ENCODE data around the gene HTRA1. TPM values are rescaled to one million over a fixed set of nuclear protein-coding genes. Genes with fewer than 3 reads are reported as not detected.

The HTRA1 gene
- total and polyA plus RNA-seq, 10 of the 15 experiments (the other 5 are each of a cell fraction or from before 2014, with no cell fraction given): 0.13 TPM; not detected in 9

GRCh38 chr10:122559228-122559627 is 97.9 kb downstream of the HTRA1 start (continued):
- TF ChIP-seq POLR2AphosphoS5 (IDR thresholded peaks at IDR 0.05; ENCODE audit: low read length) (no peak), FOXM1 (IDR thresholded peaks at IDR 0.05; ENCODE audit: low read depth, low read length) (no peak), RFX5 (IDR thresholded peaks at IDR 0.05; ENCODE audit: low read depth, low read length) (no peak), NFYA (IDR thresholded peaks at IDR 0.05; ENCODE audit: borderline replicate concordance, low read depth, low read length) (no peak), TCF12 (IDR thresholded peaks at IDR 0.05; ENCODE audit: low read depth, low read length) (no peak)
- TF ChIP-seq, protein P1, sequence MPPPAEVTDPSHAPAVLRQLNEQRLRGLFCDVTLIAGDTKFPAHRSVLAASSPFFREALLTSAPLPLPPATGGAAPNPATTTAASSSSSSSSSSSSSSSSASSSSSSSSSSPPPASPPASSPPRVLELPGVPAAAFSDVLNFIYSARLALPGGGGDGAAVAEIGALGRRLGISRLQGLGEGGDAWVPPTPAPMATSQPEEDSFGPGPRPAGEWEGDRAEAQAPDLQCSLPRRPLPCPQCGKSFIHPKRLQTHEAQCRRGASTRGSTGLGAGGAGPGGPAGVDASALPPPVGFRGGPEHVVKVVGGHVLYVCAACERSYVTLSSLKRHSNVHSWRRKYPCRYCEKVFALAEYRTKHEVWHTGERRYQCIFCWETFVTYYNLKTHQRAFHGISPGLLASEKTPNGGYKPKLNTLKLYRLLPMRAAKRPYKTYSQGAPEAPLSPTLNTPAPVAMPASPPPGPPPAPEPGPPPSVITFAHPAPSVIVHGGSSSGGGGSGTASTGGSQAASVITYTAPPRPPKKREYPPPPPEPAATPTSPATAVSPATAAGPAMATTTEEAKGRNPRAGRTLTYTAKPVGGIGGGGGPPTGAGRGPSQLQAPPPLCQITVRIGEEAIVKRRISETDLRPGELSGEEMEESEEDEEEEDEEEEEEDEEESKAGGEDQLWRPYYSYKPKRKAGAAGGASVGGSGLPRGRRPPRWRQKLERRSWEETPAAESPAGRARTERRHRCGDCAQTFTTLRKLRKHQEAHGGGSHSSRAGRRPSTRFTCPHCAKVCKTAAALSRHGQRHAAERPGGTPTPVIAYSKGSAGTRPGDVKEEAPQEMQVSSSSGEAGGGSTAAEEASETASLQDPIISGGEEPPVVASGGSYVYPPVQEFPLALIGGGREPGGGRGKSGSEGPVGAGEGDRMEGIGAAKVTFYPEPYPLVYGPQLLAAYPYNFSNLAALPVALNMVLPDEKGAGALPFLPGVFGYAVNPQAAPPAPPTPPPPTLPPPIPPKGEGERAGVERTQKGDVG (CRISPR knock-in tag; IDR thresholded peaks at IDR 0.05): no peak

DNA sequence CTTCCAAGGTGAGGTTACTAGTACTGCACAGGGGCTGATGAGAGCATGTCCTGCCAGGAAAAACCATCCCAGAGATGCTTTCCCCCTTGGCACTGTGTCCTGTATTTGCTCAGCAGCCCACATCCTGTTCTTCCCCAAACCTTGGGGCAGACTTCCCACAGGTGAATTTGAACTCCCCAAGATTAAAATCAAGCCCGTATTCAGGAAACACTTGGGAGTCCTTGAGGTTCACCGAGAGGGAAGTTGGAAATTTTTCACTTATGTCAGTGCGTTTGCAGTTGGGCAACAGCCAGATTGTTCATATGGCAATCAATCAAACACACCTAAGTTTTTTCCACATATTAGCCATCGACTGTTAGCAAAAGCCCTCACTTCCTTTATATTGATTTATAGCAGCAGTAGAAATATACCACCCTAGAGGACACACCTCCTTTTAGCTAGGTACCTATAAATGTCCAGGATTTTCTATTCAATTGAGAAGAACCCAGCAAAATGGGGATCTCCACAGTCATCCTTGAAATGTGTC is 99.0 kb downstream of the HTRA1 start, which contains the start of gene DMBT1:
Gene DMBT1, plus strand, starts transcription at position 476 of the 526 bp plus-strand sequence. Its CDS starts 17 bp downstream, at position 493.
- intact Hi-C loops (cut with micrococcal nuclease; ENCODE audit: unreplicated experiment) (loop anchor here (10.0 kb wide), 1 partner anchor 126 kb away; no protein-coding TSS in a partner anchor), in situ Hi-C loops (cut with MboI) (no loop called here)
- BruUV-seq (replicated peaks): no TSS peak
- ChIA-PET POLR2A (no interaction called here), SMC1A (ENCODE audit: uncharacterized antibody, unreplicated experiment) (no interaction called here), RAD21 (ENCODE audit: unreplicated experiment) (no interaction called here), CTCF (no interaction called here)
- Histone ChIP-seq H3K9me3 (replicated peaks; ENCODE audit: control insufficient read depth, insufficient read depth, low read length) (no peaks in the 10 kb centered on the region), H3K27ac (ENCODE audit: control insufficient read depth, insufficient read depth) (no peak within 1 kb of the TSS), H4K20me1 (ENCODE audit: control insufficient read depth, insufficient read depth) (no peaks in the 10 kb centered on the region; the same call in 1 of the 2 replicates), H3K9ac (ENCODE audit: control insufficient read depth, insufficient read depth, low read length) (no peak within 1 kb of the TSS), H3K4me2 (ENCODE audit: control insufficient read depth, insufficient read depth) (no peak within 1 kb of the TSS), H2AFZ (ENCODE audit: control insufficient read depth, low read depth, low read length) (no peak within 1 kb of the TSS), H3K27me3 (replicated peaks in 1 of 2; ENCODE audit: control insufficient read depth in 2 of 2, insufficient read depth in 2 of 2, low read length in 1 of 2) (peaks cover 0 to 2% of the 10 kb centered on the region in 2 experiments; a peak in 3 of 4 replicates), H3K4me3 (no peak within 1 kb of the TSS), H3K36me3 (ENCODE audit: control insufficient read depth in 2 of 2, insufficient read depth in 2 of 2, low read length in 1 of 2) (no peaks in the 10 kb centered on the region), H3K79me2 (ENCODE audit: control insufficient read depth, insufficient read depth, low read length) (no peaks in the 10 kb centered on the region), H3K4me1 (ENCODE audit: control insufficient read depth, insufficient read depth, low read length) (no peaks in the 10 kb centered on the region)
- no peak for ATAC-seq
- no peak for FAIRE-seq
- WGBS (ENCODE audit: insufficient coverage, insufficient replicate concordance, low lambda C conversion rate, missing lambda C conversion rate): 2% methylated on average over 4 of the region's 4 CpGs
- DNase-seq (ENCODE audit: low read depth, low spot score): no peak
- TF ChIP-seq ASH2L (IDR thresholded peaks at IDR 0.05; ENCODE audit: borderline replicate concordance, low read depth): no peak
- no peak for TF ChIP-seq MYB (IDR thresholded peaks at IDR 0.05; ENCODE audit: borderline replicate concordance, low read depth, low read length)
- TF ChIP-seq SUZ12 (IDR thresholded peaks at IDR 0.05; ENCODE audit: unreplicated experiment): no peak
- TF ChIP-seq PAX8 (IDR thresholded peaks at IDR 0.05): no peak
- TF ChIP-seq POU2F2 (IDR thresholded peaks at IDR 0.05; ENCODE audit: borderline replicate concordance, low read depth, low read length): no peak
- no peak for TF ChIP-seq SREBF2 (IDR thresholded peaks at IDR 0.05; ENCODE audit: low read length)
- no peak for TF ChIP-seq EZH2 (IDR thresholded peaks at IDR 0.05; ENCODE audit: borderline replicate concordance, control insufficient read depth, low read depth, low read length)
- no peak for TF ChIP-seq YBX1 (IDR thresholded peaks at IDR 0.05)
- no peak for TF ChIP-seq SIX5 (IDR thresholded peaks at IDR 0.05; ENCODE audit: low read depth, low read length, severe bottlenecking)
- no peak for TF ChIP-seq BCLAF1 (IDR thresholded peaks at IDR 0.05)
- TF ChIP-seq, protein P2, sequence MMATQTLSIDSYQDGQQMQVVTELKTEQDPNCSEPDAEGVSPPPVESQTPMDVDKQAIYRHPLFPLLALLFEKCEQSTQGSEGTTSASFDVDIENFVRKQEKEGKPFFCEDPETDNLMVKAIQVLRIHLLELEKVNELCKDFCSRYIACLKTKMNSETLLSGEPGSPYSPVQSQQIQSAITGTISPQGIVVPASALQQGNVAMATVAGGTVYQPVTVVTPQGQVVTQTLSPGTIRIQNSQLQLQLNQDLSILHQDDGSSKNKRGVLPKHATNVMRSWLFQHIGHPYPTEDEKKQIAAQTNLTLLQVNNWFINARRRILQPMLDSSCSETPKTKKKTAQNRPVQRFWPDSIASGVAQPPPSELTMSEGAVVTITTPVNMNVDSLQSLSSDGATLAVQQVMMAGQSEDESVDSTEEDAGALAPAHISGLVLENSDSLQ (IDR thresholded peaks at IDR 0.05): no peak
- no peak for TF ChIP-seq CBFB (IDR thresholded peaks at IDR 0.05; ENCODE audit: low read depth)

All from GM12878 (cell line).